HEK293 (cell line): ENCODE measurements around the gene CP.

Source experiments
- CTCF ChIA-PET: fragments of 350-600 bp; formaldehyde crosslinking; extraction: SDS; loops from one replicate; lab custom pipeline; 2021; ENCODE audit warnings: antibody characterized with exemption; lab: Yijun Ruan, JAX
- POLR2A ChIA-PET: fragments of 300-600 bp; formaldehyde crosslinking; extraction: SDS; loops from one replicate; lab custom pipeline; 2020; ENCODE audit warnings: antibody characterized with exemption, inconsistent platforms; lab: Yijun Ruan, JAX
- H3K27ac ChIP-seq: fragments of 200-500 bp; sonication (Bioruptor generic); 2 replicates; pipeline ENCODE4 v1.5.1; 2014; ENCODE audit warnings: low read depth, low read length, control low read depth, inconsistent platforms; ENCODE audit errors: extremely low read depth
- H3K36me3 ChIP-seq, 2 experiments: fragments of 200-500 bp in 1 of 2; sonication (Bioruptor generic) in 1 of 2; 1 replicate in 1 of 2; 2 replicates in 1 of 2; pipeline ENCODE4 v1.5.1; 2014 to 2017; ENCODE audit warnings: inconsistent platforms in 2 of 2, low read length in 2 of 2; ENCODE audit not compliant: control insufficient read depth in 2 of 2, insufficient read depth in 1 of 2
- H3K4me1 ChIP-seq: fragments of 200-500 bp; sonication (Bioruptor generic); 2 replicates; pipeline ENCODE4 v1.5.1; 2014; ENCODE audit warnings: mild to moderate bottlenecking, low read length, inconsistent platforms; ENCODE audit not compliant: control insufficient read depth, insufficient read depth
- H3K4me3 ChIP-seq: 2 replicates; pipeline ENCODE4 v1.5.1; 2011; ENCODE audit warnings: low read depth, mild to moderate bottlenecking, control low read depth, low read length, moderate library complexity
- H3K9me3 ChIP-seq: fragments of 200-500 bp; sonication (Bioruptor generic); 2 replicates; pipeline ENCODE4 v1.5.1; 2014; ENCODE audit warnings: low read depth, low read length, inconsistent platforms; ENCODE audit not compliant: control insufficient read depth, insufficient read depth
- ATF2 ChIP-seq: fragments of 450-650 bp; formaldehyde crosslinking; IDR thresholded peaks from 2 replicates; pipeline ENCODE4 v1.5.1; 2016; ENCODE audit warnings: missing biosample characterization, missing genetic modification characterization, low read depth
- CTCF ChIP-seq: fragments of 450-650 bp; formaldehyde crosslinking; IDR thresholded peaks from 2 replicates; pipeline ENCODE4 v1.5.1; 2016; ENCODE audit warnings: missing biosample characterization, missing genetic modification characterization
- KLF10 ChIP-seq: fragments of 450-650 bp; IDR thresholded peaks from 2 replicates; pipeline ENCODE4 v1.5.1; 2018; ENCODE audit warnings: missing biosample characterization, mild to moderate bottlenecking, missing genetic modification characterization
- KLF8 ChIP-seq: fragments of 450-650 bp; formaldehyde crosslinking; IDR thresholded peaks from 2 replicates; pipeline ENCODE4 v1.5.1; 2016; ENCODE audit warnings: missing biosample characterization, missing genetic modification characterization
- PRDM10 ChIP-seq: fragments of 450-650 bp; formaldehyde crosslinking; IDR thresholded peaks from 2 replicates; pipeline ENCODE4 v1.5.1; 2016; ENCODE audit warnings: missing biosample characterization, missing genetic modification characterization
- SCRT2 ChIP-seq: fragments of 450-650 bp; formaldehyde crosslinking; IDR thresholded peaks from 2 replicates; pipeline ENCODE4 v1.5.1; 2016; ENCODE audit warnings: missing biosample characterization, missing genetic modification characterization
- SETDB1 ChIP-seq: IDR thresholded peaks from one replicate; pipeline ENCODE4 v1.6.1; 2017; ENCODE audit warnings: mild to moderate bottlenecking, low read length, moderate library complexity, mixed read lengths; ENCODE audit not compliant: insufficient read length
- TCF7L2 ChIP-seq: IDR thresholded peaks from 2 replicates; pipeline ENCODE4 v1.6.1; 2011; ENCODE audit warnings: low read depth, mild to moderate bottlenecking, inconsistent platforms, low read length, moderate library complexity, borderline replicate concordance
- ZBTB21 ChIP-seq: fragments of 450-650 bp; formaldehyde crosslinking; IDR thresholded peaks from 2 replicates; pipeline ENCODE4 v1.5.1; 2017; ENCODE audit warnings: missing biosample characterization, missing genetic modification characterization
- ZFP37 ChIP-seq: fragments of 450-650 bp; formaldehyde crosslinking; IDR thresholded peaks from 2 replicates; pipeline ENCODE4 v1.5.1; 2016; ENCODE audit warnings: missing biosample characterization, missing genetic modification characterization
- ZFP41 ChIP-seq: fragments of 450-650 bp; formaldehyde crosslinking; IDR thresholded peaks from 2 replicates; pipeline ENCODE4 v1.5.1; 2016; ENCODE audit warnings: missing biosample characterization, missing genetic modification characterization, borderline replicate concordance
- ZNF169 ChIP-seq: fragments of 450-650 bp; formaldehyde crosslinking; IDR thresholded peaks from 2 replicates; pipeline ENCODE4 v1.5.1; 2016; ENCODE audit warnings: missing biosample characterization, missing genetic modification characterization
- ZNF223 ChIP-seq: fragments of 450-650 bp; formaldehyde crosslinking; IDR thresholded peaks from 2 replicates; pipeline ENCODE4 v1.5.1; 2016; ENCODE audit warnings: missing biosample characterization, missing genetic modification characterization
- ZNF302 ChIP-seq: fragments of 450-650 bp; formaldehyde crosslinking; IDR thresholded peaks from 2 replicates; pipeline ENCODE4 v1.5.1; 2016; ENCODE audit warnings: missing biosample characterization, missing genetic modification characterization, low read depth
- ZNF404 ChIP-seq: fragments of 450-650 bp; formaldehyde crosslinking; IDR thresholded peaks from 2 replicates; pipeline ENCODE4 v1.5.1; 2017; ENCODE audit warnings: missing biosample characterization, missing genetic modification characterization
- ZNF488 ChIP-seq: fragments of 450-650 bp; formaldehyde crosslinking; IDR thresholded peaks from 2 replicates; pipeline ENCODE4 v1.5.1; 2016; ENCODE audit warnings: missing biosample characterization, missing genetic modification characterization
- ZNF585B ChIP-seq: fragments of 450-650 bp; formaldehyde crosslinking; IDR thresholded peaks from 2 replicates; pipeline ENCODE4 v1.5.1; 2016; ENCODE audit warnings: missing biosample characterization, missing genetic modification characterization
- ZNF629 ChIP-seq: fragments of 450-650 bp; formaldehyde crosslinking; IDR thresholded peaks from 2 replicates; pipeline ENCODE4 v1.5.1; 2017; ENCODE audit warnings: missing biosample characterization, missing genetic modification characterization
- ZNF639 ChIP-seq: fragments of 450-650 bp; formaldehyde crosslinking; IDR thresholded peaks from 2 replicates; pipeline ENCODE4 v1.5.1; 2016; ENCODE audit warnings: missing biosample characterization, missing genetic modification characterization
- ZNF660 ChIP-seq: fragments of 450-650 bp; IDR thresholded peaks from 2 replicates; pipeline ENCODE4 v1.5.1; 2018; ENCODE audit warnings: missing biosample characterization, mild to moderate bottlenecking, missing genetic modification characterization
- ZNF664 ChIP-seq: fragments of 450-650 bp; formaldehyde crosslinking; IDR thresholded peaks from 2 replicates; pipeline ENCODE4 v1.5.1; 2016; ENCODE audit warnings: missing biosample characterization, missing genetic modification characterization
- ZSCAN16 ChIP-seq: fragments of 450-650 bp; formaldehyde crosslinking; IDR thresholded peaks from 2 replicates; pipeline ENCODE4 v1.5.1; 2016; ENCODE audit warnings: missing biosample characterization, missing genetic modification characterization

CP gene

GRCh38 chr3:149217347-149217746, 4.3 kb downstream of the CP start:
- no peak overlapping the region for H3K4me3 ChIP-seq
- CTCF ChIA-PET: no interaction called here
- H3K36me3 ChIP-seq: no peaks in the 10 kb centered on the region
- H3K9me3 ChIP-seq: no peaks in the 10 kb centered on the region
- H3K27ac ChIP-seq: no peak overlapping the region
- no peaks in the 10 kb centered on the region for H3K4me1 ChIP-seq
- POLR2A ChIA-PET: no interaction called here
- TF ChIP-seq ZSCAN16 (tag by site-specific recombination) (no peak), ZNF488 (tag by site-specific recombination) (no peak)

- H3K27ac ChIP-seq: no peak overlapping the region
- no peaks in the 10 kb centered on the region for H3K36me3 ChIP-seq
- no peak overlapping the region for H3K4me3 ChIP-seq
- no peaks in the 10 kb centered on the region for H3K9me3 ChIP-seq
- ChIA-PET POLR2A (interaction anchor here (0.6 kb wide), 1 partner anchor 9 kb away, joined by 3 read pairs; no protein-coding TSS in a partner anchor), CTCF (interaction anchor here (0.6 to 1.1 kb wide), 4 partner anchors 34 to 87 kb away, joined by 3 to 4 read pairs (median 3); partner anchors contain the start of gene HPS3)
- H3K4me1 ChIP-seq: no peaks in the 10 kb centered on the region
- TF ChIP-seq PRDM10 (tag by site-specific recombination) (no peak), ZNF585B (tag by site-specific recombination) (no peak), ZNF404 (no peak), SCRT2 (tag by site-specific recombination) (no peak), ZBTB21 (tag by site-specific recombination) (no peak), SETDB1 (no peak), ZNF169 (tag by site-specific recombination) (no peak), ZNF660 (tag by site-specific recombination) (no peak), ZFP41 (tag by site-specific recombination) (no peak), ZNF223 (tag by site-specific recombination) (no peak), CTCF (no peak), ZNF639 (tag by site-specific recombination) (no peak), ZNF664 (tag by site-specific recombination) (no peak), ATF2 (tag by site-specific recombination) (no peak), ZFP37 (tag by site-specific recombination) (no peak), ZNF302 (tag by site-specific recombination) (no peak), KLF8 (tag by site-specific recombination) (no peak), TCF7L2 (no peak), KLF10 (tag by site-specific recombination) (no peak), ZNF629 (tag by site-specific recombination) (no peak)
Observed at GRCh38 chr3:149216193-149216869, 5.3 kb downstream of the CP start.
